Right lobe of liver (tissue), 6 donors: ENCODE measurements around the gene HELZ. TPM values are rescaled to one million over a fixed set of nuclear protein-coding genes. Genes with fewer than 3 reads are reported as not detected.
"Not testable (repeated sequence)": the region's sequence is repeated elsewhere in the genome, so short reads cannot be mapped to it uniquely, and the experiment has no call there.

Experiments used
- ATAC-seq, 4 donors: fragments of 200-7000 bp; cut with Tn5 transposase; one replicate each; pipeline ENCODE4 v1.9.1; 2020; ENCODE audit warnings: mild to moderate bottlenecking in 4 of 4, moderate library complexity in 4 of 4
- DNase-seq, 3 donors: peaks; one replicate each; pipeline ENCODE4 v3.0.0-alpha.2; 2020
- H3K27ac ChIP-seq, 3 donors: fragments of 200-600 bp; one replicate each; pipeline ENCODE4 v1.8.0; 2022
- H3K27me3 ChIP-seq, 2 donors: fragments of 200-600 bp; one replicate each; pipeline ENCODE4 v1.8.0; 2022
- H3K36me3 ChIP-seq, 4 donors: fragments of 200-600 bp; sonication (generic) in 1 of 4; one replicate each; pipeline versions ENCODE4 v1.5.1 to v1.8.0; 2017 to 2022; ENCODE audit warnings: control low read depth in 1 of 4
- H3K4me1 ChIP-seq, 4 donors: fragments of 200-600 bp; sonication (generic) in 1 of 4; one replicate each; pipeline versions ENCODE4 v1.5.1 to v1.8.0; 2017 to 2022; ENCODE audit warnings: control low read depth in 1 of 4
- H3K4me3 ChIP-seq, 3 donors: fragments of 200-600 bp; one replicate each; pipeline ENCODE4 v1.8.0; 2022
- H3K9me3 ChIP-seq, 4 donors: fragments of 200-600 bp; sonication (generic) in 1 of 4; one replicate each; pipeline versions ENCODE4 v1.5.1 to v1.8.0; 2017 to 2022; ENCODE audit warnings: control low read depth in 1 of 4
- POLR2A ChIP-seq: fragments of 450-650 bp; IDR thresholded peaks from one replicate; pipeline ENCODE4 v1.6.1; 2017; ENCODE audit warnings: antibody characterized with exemption, mild to moderate bottlenecking
- WGBS: methylation state at CpG from one replicate; pipeline ENCODE4 v1.1.6; 2018; ENCODE audit warnings: low coverage, low lambda C conversion rate; ENCODE audit not compliant: insufficient coverage; ENCODE audit errors: missing lambda C conversion rate; 5-methylcytosine and 5-hydroxymethylcytosine counted together
- intact Hi-C, 2 donors: fragments of 100-400 bp; cut with DNase I; formaldehyde crosslinking; loops; one replicate each; pipeline versions ENCODE4 v1.11.2 to v1.14.1; 2022
- total RNA-seq, 6 experiments: library from RNA; depleted of rRNA in 2 of 6; stranded (reverse); fragments of >200 nt in 2 of 6; fragmentation: NEBNext Ultra II Directional in 3 of 6; extraction: Animal tissue kit (Norgen Biotek cat#: 25700) in 3 of 6; gene quantifications; one replicate each; pipeline versions ENCODE4 v1.1.0 to v1.2.4, GENCODE V29; 2016 to 2023
- TF ChIP-seq, protein P1 (sequence below), 4 donors: fragments of 200-600 bp in 3 of 4; fragments of 450-650 bp in 1 of 4; IDR thresholded peaks; one replicate each; pipeline versions ENCODE4 v1.5.1 to v1.8.0; 2016 to 2022; ENCODE audit warnings: antibody characterized with exemption in 4 of 4, mild to moderate bottlenecking in 2 of 4
- donor health status: DM: no; HTN: yes; CAD: no.
- donor health status: DM: no; HTN: no; CAD: no.
- donor health status: DM: no; HTN: no; CAD: no.
- donor health status: DM: no; HTN: yes; CAD: no.
- donor health status: DM: no; HTN: yes; CAD: no.

Gene HELZ
- total RNA-seq, 6 experiments from 2014 or later: 24.2 to 33.6 (median 30.9) TPM

DNA sequence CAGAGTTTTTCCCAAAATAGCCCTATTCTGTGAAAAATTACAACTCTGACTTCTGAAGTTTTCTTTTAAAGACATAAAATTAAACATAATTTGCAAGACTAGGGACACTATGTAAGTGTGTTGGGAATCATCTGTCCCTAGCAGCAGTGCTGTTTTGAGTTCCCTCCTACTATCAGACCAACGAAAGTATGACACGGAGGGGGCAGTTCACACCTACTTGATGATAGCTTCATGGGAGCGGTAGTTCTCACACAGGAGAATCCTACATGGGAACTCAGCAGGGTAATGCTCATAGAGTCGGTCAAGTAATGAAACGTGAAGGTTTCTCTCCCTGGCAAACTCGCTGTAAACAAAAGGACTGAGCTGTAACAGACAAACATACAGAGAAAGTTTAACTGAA lies 96.6 kb downstream of the HELZ start:
- intact Hi-C loops: no loop called here
- H3K27ac ChIP-seq: no peak overlapping the region
- peaks cover 0 to 45% (median 19%) of the 10 kb centered on the region in 4 donors for H3K36me3 ChIP-seq
- no peaks in the 10 kb centered on the region for H3K27me3 ChIP-seq
- no peak overlapping the region for H3K4me3 ChIP-seq
- H3K4me1 ChIP-seq: no peaks in the 10 kb centered on the region
- no peak for TF ChIP-seq POLR2A
- TF ChIP-seq, protein P1, sequence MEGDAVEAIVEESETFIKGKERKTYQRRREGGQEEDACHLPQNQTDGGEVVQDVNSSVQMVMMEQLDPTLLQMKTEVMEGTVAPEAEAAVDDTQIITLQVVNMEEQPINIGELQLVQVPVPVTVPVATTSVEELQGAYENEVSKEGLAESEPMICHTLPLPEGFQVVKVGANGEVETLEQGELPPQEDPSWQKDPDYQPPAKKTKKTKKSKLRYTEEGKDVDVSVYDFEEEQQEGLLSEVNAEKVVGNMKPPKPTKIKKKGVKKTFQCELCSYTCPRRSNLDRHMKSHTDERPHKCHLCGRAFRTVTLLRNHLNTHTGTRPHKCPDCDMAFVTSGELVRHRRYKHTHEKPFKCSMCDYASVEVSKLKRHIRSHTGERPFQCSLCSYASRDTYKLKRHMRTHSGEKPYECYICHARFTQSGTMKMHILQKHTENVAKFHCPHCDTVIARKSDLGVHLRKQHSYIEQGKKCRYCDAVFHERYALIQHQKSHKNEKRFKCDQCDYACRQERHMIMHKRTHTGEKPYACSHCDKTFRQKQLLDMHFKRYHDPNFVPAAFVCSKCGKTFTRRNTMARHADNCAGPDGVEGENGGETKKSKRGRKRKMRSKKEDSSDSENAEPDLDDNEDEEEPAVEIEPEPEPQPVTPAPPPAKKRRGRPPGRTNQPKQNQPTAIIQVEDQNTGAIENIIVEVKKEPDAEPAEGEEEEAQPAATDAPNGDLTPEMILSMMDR (IDR thresholded peaks at IDR 0.05): no peak
- no peaks in the 10 kb centered on the region for H3K9me3 ChIP-seq
- DNase-seq: no peak
- ATAC-seq: no peak
- 89% methylated on average over 4 of the region's 6 CpGs for WGBS

DNA sequence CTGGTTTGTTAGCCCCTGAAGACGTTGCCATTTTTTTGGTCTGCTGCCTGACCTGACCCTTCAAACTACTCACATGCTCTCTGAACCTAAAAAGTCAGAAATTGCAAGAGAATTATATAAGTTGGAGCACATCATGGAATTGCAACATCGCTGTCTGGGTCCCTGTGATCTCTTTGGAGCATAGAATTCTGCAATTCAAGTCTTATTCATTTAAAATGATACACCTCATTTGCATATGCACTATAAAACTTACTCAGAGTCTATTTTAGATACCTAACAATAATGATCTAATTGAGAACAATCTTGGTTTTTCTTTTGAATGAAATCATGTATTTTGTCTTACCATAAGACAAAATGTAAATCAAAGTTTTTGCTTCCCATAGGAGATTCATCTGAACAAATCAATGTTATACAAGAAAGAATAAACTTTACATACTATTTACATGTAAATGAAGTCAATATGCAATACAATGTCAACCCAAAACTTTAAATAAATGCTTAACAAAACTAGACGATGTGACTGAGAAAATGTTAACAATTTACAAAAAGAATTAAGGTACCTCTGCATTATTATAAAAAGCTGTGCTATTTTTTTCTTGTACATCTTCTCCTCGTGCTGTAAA lies 99.7 kb downstream of the HELZ start:
- intact Hi-C loops: no loop called here
- Histone ChIP-seq H3K27ac (no peak overlapping the region), H3K36me3 (peaks cover 0 to 57% (median 17%) of the 10 kb centered on the region in 4 donors), H3K4me1 (peaks cover 0 to 3% (median 0%) of the 10 kb centered on the region in 4 donors), H3K4me3 (no peak overlapping the region), H3K27me3 (no peaks in the 10 kb centered on the region), H3K9me3 (no peaks in the 10 kb centered on the region)
- DNase-seq (no peak), ATAC-seq (no peak)
- WGBS: 92% methylated on average over 4 of the region's 4 CpGs
- TF ChIP-seq, protein P1 (IDR thresholded peaks at IDR 0.05): no peak
- no peak for TF ChIP-seq POLR2A

DNA sequence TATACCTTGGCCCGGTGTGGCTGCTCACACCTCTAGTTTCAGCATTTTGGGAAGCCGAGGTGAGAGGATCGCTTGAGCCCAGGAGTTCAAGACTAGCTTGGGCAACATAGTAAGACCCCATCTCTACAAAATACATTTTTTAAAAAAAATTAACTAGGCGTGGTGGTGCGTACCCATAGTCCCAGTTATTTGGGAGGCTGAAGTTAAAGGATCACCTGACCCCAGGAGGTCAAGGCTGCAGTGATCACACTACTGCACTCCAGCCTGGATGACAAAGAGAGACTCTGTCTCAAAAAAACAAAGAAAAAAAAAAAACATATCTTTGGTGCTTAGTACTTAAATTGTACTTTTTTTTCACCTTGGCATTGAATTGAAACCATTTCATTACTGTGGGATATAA lies 101.7 kb downstream of the HELZ start:
- DNase-seq (no peak), ATAC-seq (no peak)
- Histone ChIP-seq H3K27me3 (no peaks in the 10 kb centered on the region), H3K27ac (no peak overlapping the region), H3K9me3 (no peaks in the 10 kb centered on the region), H3K36me3 (peaks cover 0 to 57% (median 13%) of the 10 kb centered on the region in 4 donors), H3K4me1 (peaks cover 0 to 5% (median 0%) of the 10 kb centered on the region in 4 donors), H3K4me3 (no peak overlapping the region)
- TF ChIP-seq POLR2A: no peak
- TF ChIP-seq, protein P1 (IDR thresholded peaks at IDR 0.05): no peak
- 92% methylated on average over 5 of the region's 5 CpGs for WGBS
- intact Hi-C loops: no loop called here

DNA sequence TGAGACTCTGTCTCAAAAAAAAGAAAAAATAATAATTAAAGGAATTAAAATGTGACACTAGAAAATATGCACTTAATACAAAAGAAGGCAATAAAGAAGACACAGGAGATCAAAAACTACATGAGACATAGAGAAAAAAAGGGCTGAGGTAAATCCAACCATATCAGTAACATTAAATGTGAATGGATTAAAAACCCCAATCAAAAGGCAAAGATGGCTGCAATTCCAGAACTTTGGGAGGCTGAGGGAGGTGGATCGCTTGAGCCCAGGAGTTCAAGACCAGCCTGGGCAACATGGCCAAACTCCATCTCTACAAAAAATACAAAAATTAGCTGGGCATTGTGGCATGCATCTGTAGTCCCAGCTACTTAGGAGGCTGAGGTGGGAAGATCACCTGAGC lies 103.0 kb downstream of the HELZ start:
- WGBS: no CpG with 5 or more reads among the region's 1 CpG
- intact Hi-C loops: not testable (repeated sequence)

DNA sequence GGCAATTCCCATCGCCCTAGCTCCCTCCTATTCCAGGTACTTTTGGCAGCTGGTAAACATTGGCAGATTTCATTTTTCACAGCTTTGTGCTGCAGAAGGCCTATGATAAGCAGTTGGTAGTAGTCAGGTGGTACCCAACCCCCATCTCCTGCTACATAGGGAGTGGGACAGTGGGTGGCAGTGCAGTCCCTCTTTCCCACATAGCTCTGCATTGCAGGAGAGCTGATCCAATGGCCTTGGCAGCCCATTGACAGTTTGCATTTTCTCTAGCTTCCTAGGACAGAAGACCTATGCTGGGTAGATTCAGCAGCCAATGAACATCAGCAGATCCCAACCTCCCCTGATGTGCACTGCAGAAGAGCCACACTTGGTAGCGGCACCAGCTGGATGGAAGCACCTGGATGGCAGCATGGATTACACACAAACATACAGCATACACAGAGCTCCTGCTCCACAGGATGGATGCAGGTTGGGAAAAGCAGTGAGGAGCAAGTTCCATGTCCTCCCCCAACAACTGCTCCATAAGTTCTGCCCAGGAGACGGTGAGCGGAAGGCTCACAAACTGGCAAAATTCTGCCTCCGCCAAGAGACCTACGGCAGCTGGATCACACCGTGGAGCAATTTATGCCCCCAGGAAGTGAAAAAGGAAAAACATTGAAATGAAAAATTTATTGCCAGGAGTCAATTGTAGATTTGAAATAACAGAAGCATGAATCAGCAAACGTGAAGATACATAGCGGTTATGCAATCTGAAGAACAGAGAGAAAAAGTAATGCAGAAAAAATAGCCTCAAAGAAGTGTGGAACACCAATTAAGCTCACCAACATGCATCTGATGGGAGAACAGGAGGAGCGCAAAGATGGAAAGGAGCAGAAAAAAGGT lies 105.0 kb downstream of the HELZ start:
- Histone ChIP-seq H3K36me3 (peaks cover 0 to 50% (median 2%) of the 10 kb centered on the region in 4 donors), H3K4me3 (no peak overlapping the region), H3K4me1 (peaks cover 0 to 5% (median 0%) of the 10 kb centered on the region in 4 donors), H3K9me3 (no peaks in the 10 kb centered on the region), H3K27me3 (no peaks in the 10 kb centered on the region), H3K27ac (no peak overlapping the region)
- DNase-seq (no peak), ATAC-seq (peak; percentile 44 to 55 (median 52))
- no peak for TF ChIP-seq POLR2A
- TF ChIP-seq, protein P1 (IDR thresholded peaks at IDR 0.05): peak in 1 of 4 donors; percentile 29
- WGBS: 86% methylated on average over 9 of the region's 10 CpGs
- intact Hi-C loops: no loop called here

More for the DNA sequence above, 103.0 kb downstream of the HELZ start:
- H3K9me3 ChIP-seq, H3K27ac ChIP-seq, ATAC-seq, H3K4me3 ChIP-seq, H3K27me3 ChIP-seq, H3K4me1 ChIP-seq, DNase-seq: not testable (repeated sequence)
- peaks cover 0 to 52% (median 6%) of the 10 kb centered on the region in 4 donors for H3K36me3 ChIP-seq
